ENCODE measurements around the gene SEPHS1.

DNA sequence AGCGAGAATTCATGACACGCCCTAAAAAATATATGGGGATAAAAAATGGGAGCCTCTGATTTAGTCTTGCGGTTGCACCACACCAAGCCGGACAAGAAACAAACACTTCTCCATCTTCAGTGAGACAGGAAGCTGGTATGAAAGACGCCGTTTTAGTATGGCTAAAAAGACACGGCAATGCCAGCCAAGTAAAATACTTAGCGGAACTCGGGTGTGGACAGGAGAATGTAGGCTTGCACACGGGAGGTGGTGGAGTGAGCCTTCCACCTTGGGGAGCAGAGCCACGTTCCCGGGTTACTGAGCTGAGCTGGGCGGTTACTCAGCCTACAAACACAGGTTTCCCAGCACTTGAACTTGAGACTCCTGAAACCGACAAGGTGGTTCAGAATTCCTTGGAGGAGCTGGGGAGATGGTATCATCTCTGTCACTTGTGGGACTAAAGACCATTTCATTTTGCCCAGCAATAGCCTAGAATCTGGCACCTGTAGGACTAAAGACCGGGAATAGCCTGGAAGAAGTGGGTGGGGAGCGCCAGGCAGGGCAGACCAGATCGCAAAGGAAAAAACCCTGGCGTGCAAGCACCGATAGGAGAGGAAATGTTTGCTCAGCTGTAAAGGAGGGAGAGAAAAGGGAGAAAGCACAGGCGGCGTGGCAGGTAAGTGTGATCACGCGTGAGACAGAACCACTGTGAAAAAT lies 34.8 kb upstream of the SEPHS1 start:
- TF ChIP-seq, protein P1, sequence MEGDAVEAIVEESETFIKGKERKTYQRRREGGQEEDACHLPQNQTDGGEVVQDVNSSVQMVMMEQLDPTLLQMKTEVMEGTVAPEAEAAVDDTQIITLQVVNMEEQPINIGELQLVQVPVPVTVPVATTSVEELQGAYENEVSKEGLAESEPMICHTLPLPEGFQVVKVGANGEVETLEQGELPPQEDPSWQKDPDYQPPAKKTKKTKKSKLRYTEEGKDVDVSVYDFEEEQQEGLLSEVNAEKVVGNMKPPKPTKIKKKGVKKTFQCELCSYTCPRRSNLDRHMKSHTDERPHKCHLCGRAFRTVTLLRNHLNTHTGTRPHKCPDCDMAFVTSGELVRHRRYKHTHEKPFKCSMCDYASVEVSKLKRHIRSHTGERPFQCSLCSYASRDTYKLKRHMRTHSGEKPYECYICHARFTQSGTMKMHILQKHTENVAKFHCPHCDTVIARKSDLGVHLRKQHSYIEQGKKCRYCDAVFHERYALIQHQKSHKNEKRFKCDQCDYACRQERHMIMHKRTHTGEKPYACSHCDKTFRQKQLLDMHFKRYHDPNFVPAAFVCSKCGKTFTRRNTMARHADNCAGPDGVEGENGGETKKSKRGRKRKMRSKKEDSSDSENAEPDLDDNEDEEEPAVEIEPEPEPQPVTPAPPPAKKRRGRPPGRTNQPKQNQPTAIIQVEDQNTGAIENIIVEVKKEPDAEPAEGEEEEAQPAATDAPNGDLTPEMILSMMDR (IDR thresholded peaks at IDR 0.05): no peak
- TF ChIP-seq POLR2A (IDR thresholded peaks at IDR 0.05): no peak

Data from right lobe of liver (tissue), 4 donors.